Large intestine (tissue), 3 donors: ENCODE results near the gene ACER3. TPM values are rescaled to one million over a fixed set of nuclear protein-coding genes. Genes with fewer than 3 reads are reported as not detected.

ENCODE experiments used
- DNase-seq, 2 donors: peaks; one replicate each; pipeline versions ENCODE4 v3.0.0 to v3.0.0-alpha.2; 2013
- H3K27ac ChIP-seq: one replicate; pipeline ENCODE4 v1.5.1; 2013; ENCODE audit warnings: low read length
- H3K27me3 ChIP-seq: 2 replicates; pipeline ENCODE4 v1.6.1; 2013; ENCODE audit warnings: low read length; ENCODE audit not compliant: control insufficient read depth, insufficient read depth
- H3K36me3 ChIP-seq: 2 replicates; pipeline ENCODE4 v1.6.1; 2013; ENCODE audit warnings: low read length; ENCODE audit not compliant: control insufficient read depth, insufficient read depth
- H3K4me1 ChIP-seq: one replicate; pipeline ENCODE4 v1.6.1; 2013; ENCODE audit warnings: low read length; ENCODE audit not compliant: control insufficient read depth, insufficient read depth
- H3K4me3 ChIP-seq: one replicate; pipeline ENCODE4 v1.5.1; 2013; ENCODE audit warnings: low read length
- H3K9me3 ChIP-seq: one replicate; pipeline ENCODE4 v1.6.1; 2013; ENCODE audit warnings: mild to moderate bottlenecking, low read depth, low read length, moderate library complexity; ENCODE audit not compliant: control insufficient read depth
- WGBS: methylation state at CpG from one replicate; pipeline ENCODE4 v1.1.5; 2013; ENCODE audit warnings: low lambda C conversion rate; ENCODE audit not compliant: insufficient coverage; 5-methylcytosine and 5-hydroxymethylcytosine counted together
- polyA plus RNA-seq: library from polyadenylated mRNA; unstranded; fragments of 120-200 nt; gene quantifications from one replicate; pipeline ENCODE4 v1.2.1, GENCODE V29; 2013

The ACER3 gene
- polyA plus RNA-seq, 1 donor: 9.4 TPM

DNA sequence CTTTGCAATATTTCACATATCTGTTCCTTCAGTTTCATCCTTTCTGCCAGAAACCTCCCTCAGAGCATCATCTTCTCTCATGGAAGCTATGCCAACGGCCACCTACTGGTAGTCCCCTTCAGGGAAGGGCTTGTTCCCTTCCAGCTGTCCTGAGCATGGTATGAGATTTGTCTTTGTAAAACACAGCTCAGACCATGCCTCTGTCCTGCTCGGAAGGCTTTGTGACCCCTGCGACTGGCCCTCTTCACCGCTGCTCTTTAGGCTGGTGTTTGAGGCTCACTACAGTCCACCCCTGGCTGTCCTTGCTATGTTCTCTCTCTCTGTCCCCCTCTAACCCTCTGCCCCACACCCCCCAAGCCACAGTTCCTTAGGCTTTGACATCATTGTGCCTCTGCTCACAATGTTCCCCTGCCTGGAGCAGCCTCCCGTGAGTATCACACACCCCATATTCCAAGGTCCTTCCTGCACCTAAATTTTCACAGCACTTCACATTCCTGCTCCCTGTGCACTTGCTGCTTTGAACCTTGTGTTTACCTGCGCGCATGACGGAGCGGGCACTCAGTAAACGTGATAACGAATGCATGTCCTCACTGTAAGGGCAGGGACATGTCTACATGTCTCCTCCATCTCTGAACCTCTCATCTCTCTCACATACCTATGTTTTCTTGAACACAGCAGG lies 24.0 kb upstream of the ACER3 start:
- peaks cover 6% of the 10 kb centered on the region for H3K4me1 ChIP-seq
- H3K4me3 ChIP-seq: no peak overlapping the region
- WGBS: no CpG with 5 or more reads among the region's 11 CpGs
- peak; percentile 20 to 48 for DNase-seq
- H3K36me3 ChIP-seq: no peaks in the 10 kb centered on the region
- no peaks in the 10 kb centered on the region for H3K9me3 ChIP-seq
- no peaks in the 10 kb centered on the region for H3K27me3 ChIP-seq
- H3K27ac ChIP-seq: no peak overlapping the region

DNA sequence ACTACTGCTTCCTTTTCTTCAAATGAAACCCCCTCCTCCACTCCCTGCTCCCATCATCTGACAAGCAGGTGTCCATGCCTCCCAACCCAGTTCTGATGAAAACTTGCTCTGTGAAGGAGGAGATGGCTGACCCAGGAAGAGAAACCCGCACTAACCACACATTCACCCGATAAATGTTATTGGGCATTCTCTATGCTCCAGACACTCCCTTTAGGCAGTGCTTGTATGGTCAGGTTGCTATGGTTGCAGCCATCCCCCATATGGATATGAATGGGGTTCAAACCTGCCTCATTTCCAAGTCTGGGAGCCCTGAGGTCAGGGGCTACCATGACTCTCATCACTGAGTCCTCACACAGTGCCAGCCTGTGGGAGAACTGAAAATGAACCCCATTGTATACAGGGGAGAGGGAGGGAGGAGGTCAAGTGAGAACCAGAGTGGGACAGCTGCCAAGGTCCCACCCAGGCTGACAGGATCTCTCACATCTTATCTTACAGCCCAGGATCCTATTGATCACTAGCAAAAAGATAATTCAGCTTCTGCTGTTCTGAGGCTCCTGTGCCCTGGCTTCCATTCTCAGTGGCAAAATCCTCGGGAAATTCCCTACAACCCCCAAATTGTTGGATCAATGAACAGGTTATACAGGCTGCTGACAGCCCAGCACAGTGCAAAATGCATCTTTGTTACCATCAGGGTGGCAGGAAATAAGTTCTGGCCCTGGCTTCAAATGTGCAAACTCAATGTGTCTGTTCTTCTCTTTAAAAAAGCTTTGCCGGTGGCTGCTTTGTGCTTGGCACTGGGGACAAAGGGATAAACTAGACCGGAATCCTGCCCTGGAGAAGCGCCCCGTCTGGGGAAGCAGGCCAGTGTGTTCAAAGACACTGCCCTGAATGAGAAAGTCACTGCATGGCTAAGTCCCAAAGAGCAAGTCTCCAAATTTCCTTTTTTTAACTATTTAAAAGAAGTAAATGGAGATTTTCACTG lies 22.7 kb upstream of the ACER3 start:
- Histone ChIP-seq H3K27me3 (no peaks in the 10 kb centered on the region), H3K27ac (no peak overlapping the region), H3K36me3 (no peaks in the 10 kb centered on the region), H3K4me1 (peaks cover 6% of the 10 kb centered on the region), H3K9me3 (no peaks in the 10 kb centered on the region), H3K4me3 (no peak overlapping the region)
- no CpG with 5 or more reads among the region's 7 CpGs for WGBS
- no peak for DNase-seq

DNA sequence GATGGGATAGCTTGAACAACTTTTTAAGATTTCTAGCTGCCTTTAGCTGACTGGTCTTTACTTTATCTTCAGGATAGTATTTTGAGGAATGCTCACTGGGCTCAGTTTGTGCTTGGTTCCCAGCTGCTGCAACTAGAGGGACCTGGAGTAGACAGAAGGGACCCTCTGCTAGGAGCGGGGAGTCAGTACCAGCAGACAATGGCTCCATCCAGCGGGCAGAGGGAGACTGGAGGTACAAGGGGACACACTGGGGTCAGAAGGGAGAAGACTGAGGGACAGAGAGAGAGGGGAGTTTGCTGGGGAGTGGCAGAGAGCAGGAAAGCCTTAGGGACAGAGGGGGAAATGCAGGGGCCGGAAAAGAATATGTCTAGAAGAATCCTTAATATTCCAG lies 22.0 kb upstream of the ACER3 start:
- no peak for DNase-seq
- Histone ChIP-seq H3K27ac (no peak overlapping the region), H3K4me1 (peaks cover 6% of the 10 kb centered on the region), H3K4me3 (no peak overlapping the region), H3K27me3 (no peaks in the 10 kb centered on the region), H3K36me3 (no peaks in the 10 kb centered on the region), H3K9me3 (no peaks in the 10 kb centered on the region)
- WGBS: 20% methylated on average over 1 of the region's 3 CpGs

DNA sequence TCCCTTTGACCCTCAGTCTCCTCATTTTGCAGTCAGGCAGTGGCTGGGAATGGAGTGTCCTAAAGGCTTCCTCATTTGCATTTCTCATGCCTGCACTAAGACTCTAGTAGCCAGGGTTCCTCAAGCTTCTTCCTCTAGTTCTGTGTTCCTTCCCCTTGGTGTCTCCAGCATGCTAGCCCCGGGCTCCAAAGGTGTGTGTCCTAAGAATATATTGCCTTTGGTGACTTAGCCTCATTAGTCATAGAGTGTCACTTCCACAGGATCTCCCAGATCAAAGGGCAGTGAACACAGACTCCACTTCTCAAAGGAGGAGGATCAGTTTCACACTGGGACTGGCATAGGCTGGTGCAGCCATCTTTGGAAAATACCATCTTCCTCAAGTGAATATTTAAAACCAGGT lies 21.4 kb upstream of the ACER3 start:
- H3K27ac ChIP-seq: no peak overlapping the region
- DNase-seq: peak; percentile 76 to 88
- no CpG with 5 or more reads among the region's 1 CpG for WGBS

DNA sequence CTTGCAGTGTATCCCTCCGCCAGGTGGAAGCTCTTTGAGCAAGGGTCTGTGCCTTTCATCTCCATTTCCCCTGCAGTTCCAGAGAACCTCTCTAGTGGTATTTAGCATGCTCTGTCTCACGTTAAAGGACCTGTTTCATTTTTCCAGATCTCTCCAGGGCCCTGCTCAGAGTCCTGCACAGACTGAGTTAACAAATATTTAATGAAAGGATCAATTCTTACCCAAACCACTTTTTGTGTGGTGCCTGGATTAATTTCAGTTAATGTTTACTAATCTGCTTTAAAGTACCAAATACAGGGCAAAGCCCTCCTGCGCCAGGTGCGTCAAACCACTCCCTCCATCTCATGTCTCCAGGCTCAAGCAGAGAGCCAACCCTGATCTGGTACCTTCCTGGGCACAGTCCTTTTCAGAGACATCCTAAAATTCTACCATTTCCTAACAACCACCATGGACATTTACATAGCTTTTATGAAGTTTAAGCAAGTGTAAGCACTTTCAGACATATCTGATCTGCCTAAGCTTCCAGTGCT lies 18.7 kb upstream of the ACER3 start:
- Histone ChIP-seq H3K27me3 (no peaks in the 10 kb centered on the region), H3K4me1 (peaks cover 6% of the 10 kb centered on the region), H3K27ac (no peak overlapping the region), H3K9me3 (no peaks in the 10 kb centered on the region), H3K36me3 (no peaks in the 10 kb centered on the region), H3K4me3 (no peak overlapping the region)
- DNase-seq: no peak
- 80% methylated on average over 1 of the region's 4 CpGs for WGBS

More for the DNA sequence above, 21.4 kb upstream of the ACER3 start:
- Histone ChIP-seq H3K4me3 (no peak overlapping the region), H3K4me1 (peaks cover 6% of the 10 kb centered on the region), H3K27me3 (no peaks in the 10 kb centered on the region), H3K36me3 (no peaks in the 10 kb centered on the region), H3K9me3 (no peaks in the 10 kb centered on the region)

DNA sequence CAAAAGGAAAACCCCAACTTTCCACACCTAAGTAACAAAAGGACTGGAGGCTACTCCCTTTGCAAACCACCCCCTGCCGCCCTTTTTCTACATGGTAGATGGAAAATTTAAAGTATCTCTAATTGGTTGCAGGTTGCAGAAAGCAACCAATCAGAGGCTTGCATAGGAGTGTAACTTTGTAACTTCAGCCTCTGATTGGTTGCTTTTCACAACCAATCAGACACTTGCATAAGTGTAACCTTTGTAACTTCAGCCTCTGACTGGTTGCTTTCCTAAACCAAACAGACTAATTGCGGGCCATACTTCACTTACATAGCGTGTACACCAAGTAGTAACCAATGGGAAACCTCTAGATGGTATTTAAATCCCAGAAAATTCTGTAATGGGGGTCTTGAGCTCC lies 16.8 kb upstream of the ACER3 start:
- WGBS: no CpG with 5 or more reads among the region's 3 CpGs
- Histone ChIP-seq H3K36me3 (no peaks in the 10 kb centered on the region), H3K27me3 (no peaks in the 10 kb centered on the region), H3K27ac (no peak overlapping the region), H3K4me3 (no peak overlapping the region), H3K9me3 (no peaks in the 10 kb centered on the region), H3K4me1 (peaks cover 6% of the 10 kb centered on the region)
- no peak for DNase-seq

DNA sequence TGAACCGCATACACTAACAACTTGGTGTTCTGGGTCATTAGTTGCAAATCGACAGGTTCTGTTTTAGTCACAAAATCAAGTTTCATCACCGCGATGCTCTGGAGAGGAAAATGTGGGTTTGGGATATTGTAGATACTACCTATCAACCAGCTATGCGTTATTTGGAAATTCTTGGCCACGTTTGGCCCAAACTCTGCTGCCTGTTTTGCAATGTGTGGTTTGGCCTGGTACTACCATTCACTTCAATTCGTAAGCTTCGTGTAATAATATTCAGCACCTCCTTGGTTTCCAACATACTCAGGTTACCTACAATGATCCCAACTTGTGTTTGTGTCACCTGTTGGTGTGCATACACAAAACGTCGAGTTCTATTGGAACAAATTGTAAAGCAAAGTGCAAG lies 16.2 kb upstream of the ACER3 start:
- Histone ChIP-seq H3K4me3 (no peak overlapping the region), H3K27me3 (no peaks in the 10 kb centered on the region), H3K4me1 (peaks cover 4% of the 10 kb centered on the region), H3K9me3 (no peaks in the 10 kb centered on the region), H3K27ac (no peak overlapping the region), H3K36me3 (no peaks in the 10 kb centered on the region)
- WGBS: 100% methylated on average over 3 of the region's 10 CpGs
- DNase-seq: no peak

DNA sequence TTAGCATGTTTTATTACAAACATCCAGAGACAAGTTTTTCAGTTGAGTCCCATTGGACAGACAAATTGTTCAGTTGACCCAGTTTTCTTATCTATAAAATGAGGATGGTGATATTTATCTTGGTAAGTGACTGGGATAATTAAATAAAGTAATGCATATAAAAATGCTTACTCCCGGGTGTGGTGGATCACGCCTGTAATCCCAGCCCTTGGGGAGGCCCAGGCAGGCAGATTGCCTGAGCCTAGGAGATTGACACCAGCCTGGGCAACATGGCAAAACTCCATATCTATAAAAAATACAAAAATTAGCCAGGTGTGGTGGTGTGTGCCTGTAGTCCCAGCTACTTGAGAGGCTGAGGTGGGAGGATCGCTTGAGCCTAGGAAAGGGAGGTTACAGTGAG lies 15.6 kb upstream of the ACER3 start:
- no peak for DNase-seq
- no CpG with 5 or more reads among the region's 3 CpGs for WGBS

DNA sequence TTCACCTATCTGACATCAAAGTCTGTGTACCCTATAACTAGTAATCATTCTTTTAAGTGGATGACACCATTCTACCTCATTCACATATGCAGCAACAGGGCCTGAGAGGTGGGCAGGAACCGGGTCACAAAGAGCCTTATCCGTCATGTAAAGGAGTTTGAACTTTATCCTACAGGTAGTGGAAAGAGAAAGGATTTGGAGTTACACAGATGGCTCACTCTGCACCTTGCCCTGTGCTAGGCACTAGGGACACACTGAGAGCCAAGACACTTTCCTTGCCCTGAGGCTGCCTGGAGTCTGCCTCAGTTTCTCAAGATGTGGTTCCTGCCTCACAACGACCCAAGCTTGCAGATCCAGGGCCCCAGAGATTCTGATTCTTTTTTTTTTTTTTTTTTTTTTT lies 14.3 kb upstream of the ACER3 start:
- Histone ChIP-seq H3K4me3 (no peak overlapping the region), H3K36me3 (no peaks in the 10 kb centered on the region), H3K4me1 (no peaks in the 10 kb centered on the region), H3K27me3 (no peaks in the 10 kb centered on the region), H3K9me3 (no peaks in the 10 kb centered on the region), H3K27ac (no peak overlapping the region)
- peak in 1 of 2 donors; percentile 52 for DNase-seq
- WGBS: no CpG with 5 or more reads among the region's 3 CpGs

More for the DNA sequence above, 15.6 kb upstream of the ACER3 start:
- Histone ChIP-seq H3K4me3 (no peak overlapping the region), H3K4me1 (no peaks in the 10 kb centered on the region), H3K27ac (no peak overlapping the region), H3K27me3 (no peaks in the 10 kb centered on the region), H3K9me3 (no peaks in the 10 kb centered on the region), H3K36me3 (no peaks in the 10 kb centered on the region)

DNA sequence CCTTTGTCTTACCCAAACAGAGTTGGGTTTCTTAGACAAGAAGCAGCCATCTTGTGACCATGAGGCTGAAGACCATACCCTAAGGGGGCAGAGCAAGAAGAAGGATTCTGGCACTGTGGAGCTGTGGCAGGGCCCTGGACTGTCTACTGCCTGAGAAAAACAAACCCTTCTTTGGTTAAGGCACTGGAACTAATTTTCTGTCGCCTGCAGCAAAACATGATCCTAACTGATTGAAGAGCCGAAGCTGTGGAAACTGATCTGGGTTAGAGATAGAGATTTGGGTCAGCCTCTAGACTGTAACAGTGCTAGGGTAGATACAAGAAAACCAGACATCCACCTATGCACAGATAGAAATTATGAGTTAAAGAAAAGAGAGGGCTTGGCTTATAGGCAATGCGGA lies 11.3 kb upstream of the ACER3 start:
- DNase-seq: no peak
- Histone ChIP-seq H3K9me3 (no peaks in the 10 kb centered on the region), H3K4me3 (no peak overlapping the region), H3K4me1 (no peaks in the 10 kb centered on the region), H3K27ac (no peak overlapping the region), H3K36me3 (no peaks in the 10 kb centered on the region), H3K27me3 (no peaks in the 10 kb centered on the region)
- WGBS: 100% methylated on average over 1 of the region's 3 CpGs
